IPS DF 6.9 (cell line): ENCODE data around the gene CPT1A.

Experiments used
- DNase-seq: peaks from one replicate; pipeline ENCODE4 v3.0.0-alpha.2; 2013; ENCODE audit warnings: low read depth, low spot score
- H3K27ac ChIP-seq: one replicate; pipeline ENCODE4 v1.5.1; 2013; ENCODE audit warnings: low read length, control low read depth
- H3K27me3 ChIP-seq: 2 replicates; pipeline ENCODE4 v1.6.1; 2013; ENCODE audit warnings: mild to moderate bottlenecking, low read length; ENCODE audit not compliant: control insufficient read depth, insufficient read depth
- H3K36me3 ChIP-seq: 2 replicates; pipeline ENCODE4 v1.6.1; 2013; ENCODE audit warnings: low read length; ENCODE audit not compliant: control insufficient read depth, insufficient read depth
- H3K4me1 ChIP-seq: 2 replicates; pipeline ENCODE4 v1.6.1; 2013; ENCODE audit warnings: low read length; ENCODE audit not compliant: control insufficient read depth, insufficient read depth
- H3K4me3 ChIP-seq: 2 replicates; pipeline ENCODE4 v1.5.1; 2013; ENCODE audit warnings: mild to moderate bottlenecking, low read length
- H3K9me3 ChIP-seq: 2 replicates; pipeline ENCODE4 v1.6.1; 2013; ENCODE audit warnings: low read length, inconsistent platforms; ENCODE audit not compliant: control insufficient read depth, insufficient read depth
- WGBS: extraction: QIAGEN DNeasy Blood & Tissue Kit; methylation state at CpG from one replicate; pipeline ENCODE4 v1.1.7; 2013; ENCODE audit warnings: mixed read lengths, missing lambda C conversion rate; ENCODE audit not compliant: insufficient read length, insufficient coverage; 5-methylcytosine and 5-hydroxymethylcytosine counted together

CPT1A gene

DNA sequence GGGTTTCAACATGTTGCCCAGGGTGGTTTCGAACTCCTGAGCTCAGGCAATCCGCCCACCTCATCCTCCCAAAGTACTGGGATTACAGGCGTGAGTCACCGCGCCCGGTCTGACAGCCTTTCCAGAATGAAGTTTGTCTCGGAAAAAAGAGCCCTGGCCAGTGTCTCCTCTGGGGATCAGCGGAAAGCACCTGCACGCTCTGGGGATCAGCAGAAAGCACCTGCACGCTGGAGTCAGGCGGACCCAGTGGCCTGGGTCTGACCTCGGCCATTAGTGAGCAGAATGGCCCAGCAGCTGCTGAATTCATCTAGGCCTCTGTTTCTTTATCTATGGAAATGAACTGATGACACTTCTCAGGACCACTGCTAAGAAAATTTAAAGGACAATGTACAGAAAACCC lies 79.9 kb downstream of the CPT1A start:
- Histone ChIP-seq H3K27me3 (no peaks in the 10 kb centered on the region), H3K9me3 (no peaks in the 10 kb centered on the region), H3K27ac (no peak overlapping the region), H3K4me1 (peaks cover 1% of the 10 kb centered on the region; the same call in 1 of the 2 replicates), H3K4me3 (no peak overlapping the region), H3K36me3 (no peaks in the 10 kb centered on the region; the same call in 1 of the 2 replicates)
- no peak for DNase-seq
- WGBS: no CpG with 5 or more reads among the region's 12 CpGs

DNA sequence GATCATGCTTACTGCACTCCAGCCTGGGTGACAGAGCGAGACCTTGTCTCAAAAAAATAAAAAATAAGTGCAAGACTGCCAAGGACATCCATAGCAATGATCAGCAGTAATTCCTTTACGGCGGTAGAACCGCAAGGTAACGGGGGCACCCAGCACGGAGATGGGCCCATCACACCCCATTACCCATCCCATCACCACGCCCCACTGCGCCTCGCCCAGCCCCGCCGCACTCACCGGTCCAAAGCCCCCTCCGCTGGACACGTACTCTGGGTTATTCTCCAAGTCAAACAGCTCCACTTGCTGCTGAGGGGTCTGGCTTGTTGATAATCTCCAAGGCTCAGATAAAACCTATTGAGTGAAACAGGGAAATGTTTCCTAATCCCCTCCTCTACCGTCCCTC lies 81.7 kb downstream of the CPT1A start:
- H3K27ac ChIP-seq: no peak overlapping the region
- H3K9me3 ChIP-seq: no peaks in the 10 kb centered on the region
- DNase-seq: no peak
- WGBS: no CpG with 5 or more reads among the region's 15 CpGs
- no peaks in the 10 kb centered on the region for H3K27me3 ChIP-seq
- peaks cover 1% of the 10 kb centered on the region; the same call in 1 of the 2 replicates for H3K4me1 ChIP-seq
- no peak overlapping the region for H3K4me3 ChIP-seq
- H3K36me3 ChIP-seq: no peaks in the 10 kb centered on the region; the same call in 1 of the 2 replicates

DNA sequence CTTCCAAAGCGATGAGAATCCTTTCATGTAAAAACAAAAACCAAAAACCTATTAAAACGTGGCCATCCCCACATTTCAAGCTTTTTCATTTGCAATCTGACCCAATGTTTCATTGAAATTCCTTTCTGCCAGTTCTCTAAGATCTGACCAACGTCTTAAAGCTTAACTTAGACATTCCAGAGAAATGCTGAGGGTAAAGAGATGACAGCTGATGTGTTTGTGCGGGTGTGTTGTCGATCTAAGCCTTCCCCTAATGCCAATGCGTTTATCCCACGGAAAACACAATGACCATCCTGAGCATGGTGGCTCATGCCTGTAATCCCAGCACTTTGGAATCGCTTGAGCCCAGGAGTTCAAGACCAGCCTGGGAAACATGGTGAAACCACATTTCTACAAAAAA lies 84.0 kb downstream of the CPT1A start:
- Histone ChIP-seq H3K4me3 (no peak overlapping the region), H3K4me1 (no peaks in the 10 kb centered on the region), H3K27ac (no peak overlapping the region), H3K9me3 (no peaks in the 10 kb centered on the region), H3K27me3 (no peaks in the 10 kb centered on the region), H3K36me3 (no peaks in the 10 kb centered on the region; the same call in 1 of the 2 replicates)
- no CpG with 5 or more reads among the region's 8 CpGs for WGBS
- DNase-seq: no peak

- no CpG with 5 or more reads among the region's 12 CpGs for WGBS
- DNase-seq: no peak
- no peak overlapping the region for H3K27ac ChIP-seq
Measured at GRCh38 chr11:68756171-68756766, 85.4 kb downstream of the CPT1A start.

GRCh38 chr11:68753300-68753699 lies 88.4 kb downstream of the CPT1A start:
- no peaks in the 10 kb centered on the region for H3K27me3 ChIP-seq
- H3K36me3 ChIP-seq: no peaks in the 10 kb centered on the region
- DNase-seq: no peak
- H3K4me3 ChIP-seq: no peak overlapping the region
- no peaks in the 10 kb centered on the region for H3K4me1 ChIP-seq
- H3K27ac ChIP-seq: no peak overlapping the region
- no CpG with 5 or more reads among the region's 9 CpGs for WGBS
- no peaks in the 10 kb centered on the region for H3K9me3 ChIP-seq

More at GRCh38 chr11:68756171-68756766, 85.4 kb downstream of the CPT1A start:
- H3K4me1 ChIP-seq: no peaks in the 10 kb centered on the region
- no peaks in the 10 kb centered on the region for H3K27me3 ChIP-seq
- no peaks in the 10 kb centered on the region for H3K9me3 ChIP-seq
- no peaks in the 10 kb centered on the region; the same call in 1 of the 2 replicates for H3K36me3 ChIP-seq
- no peak overlapping the region for H3K4me3 ChIP-seq

GRCh38 chr11:68751331-68751856 lies 90.3 kb downstream of the CPT1A start, which contains the start of gene TESMIN:
Gene TESMIN (minus strand): TSS chr11:68751520. CDS start chr11:68750660, 860 bp downstream.
- H3K27ac ChIP-seq: no peak within 1 kb of the TSS
- no peaks in the 10 kb centered on the region for H3K9me3 ChIP-seq
- peak; percentile 68 for DNase-seq
- H3K27me3 ChIP-seq: no peaks in the 10 kb centered on the region
- no CpG with 5 or more reads among the region's 42 CpGs for WGBS
- peak within 1 kb of the TSS; percentile 51; the same call in 1 of the 2 replicates for H3K4me3 ChIP-seq
- H3K4me1 ChIP-seq: no peaks in the 10 kb centered on the region
- peaks cover 4% of the 10 kb centered on the region; the same call in 1 of the 2 replicates for H3K36me3 ChIP-seq

DNA sequence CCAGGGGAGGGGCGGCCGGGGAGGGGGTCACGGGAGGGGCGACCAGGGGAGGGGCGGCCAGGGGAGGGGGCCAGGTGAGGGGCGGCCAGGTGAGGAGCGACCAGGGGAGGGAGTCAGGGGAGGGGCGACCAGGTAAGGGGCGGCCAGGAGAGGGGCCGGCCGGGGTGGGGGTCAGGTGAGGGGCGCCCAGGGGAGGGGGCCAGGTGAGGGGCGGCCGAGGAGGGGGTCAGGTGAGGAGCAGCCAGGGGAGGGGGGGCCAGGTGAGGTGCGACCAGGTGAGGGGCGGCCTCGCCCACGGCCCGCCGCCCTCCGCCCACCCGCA lies 90.8 kb downstream of the CPT1A start:
- Histone ChIP-seq H3K27ac (no peak overlapping the region), H3K4me3 (peak overlapping the region; percentile 51; the same call in 1 of the 2 replicates), H3K27me3 (no peaks in the 10 kb centered on the region), H3K9me3 (no peaks in the 10 kb centered on the region), H3K4me1 (no peaks in the 10 kb centered on the region), H3K36me3 (peaks cover 5% of the 10 kb centered on the region; the same call in 1 of the 2 replicates)
- DNase-seq: no peak
- WGBS: no CpG with 5 or more reads among the region's 22 CpGs

DNA sequence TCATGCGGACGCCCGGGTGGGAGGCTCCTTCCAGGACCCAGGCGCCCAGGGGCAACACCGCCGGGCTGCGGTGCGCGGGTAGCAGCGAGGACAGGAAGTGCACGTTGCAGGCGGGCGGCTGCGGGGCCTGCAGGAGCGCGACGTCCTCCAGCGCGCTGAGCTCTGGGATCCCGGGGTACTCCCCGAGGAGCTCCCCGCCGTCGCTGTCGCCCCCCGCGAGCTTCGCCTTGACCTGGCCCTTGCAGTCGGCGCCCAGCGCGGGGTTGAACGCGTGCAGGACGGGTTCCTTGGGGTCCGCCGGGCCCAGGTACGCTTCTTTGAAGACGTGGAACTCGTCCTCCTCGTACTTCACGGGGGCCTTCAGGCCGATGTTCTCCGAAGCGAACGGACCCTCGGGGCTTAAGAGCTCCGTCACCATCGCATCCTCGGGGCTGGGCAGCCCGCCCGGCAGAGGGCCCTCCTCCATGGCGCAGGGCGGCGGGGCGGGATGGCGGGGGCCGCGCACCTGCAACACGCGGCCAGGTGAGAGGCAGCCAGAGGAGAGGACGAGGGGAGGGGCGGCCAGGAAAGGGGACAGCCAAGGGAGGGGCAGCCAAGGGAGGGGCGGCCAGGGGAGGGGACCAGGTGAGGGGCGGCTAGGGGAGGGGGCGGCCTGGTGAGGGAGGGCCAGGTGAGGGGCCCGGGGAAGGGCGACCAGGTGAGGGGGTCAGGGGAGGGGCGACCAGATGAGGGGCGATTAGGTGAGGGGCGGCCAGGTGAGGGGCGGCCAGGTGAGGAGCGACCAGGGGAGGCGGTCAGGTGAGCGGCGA lies 91.3 kb downstream of the CPT1A start:
- WGBS: no CpG with 5 or more reads among the region's 76 CpGs
- Histone ChIP-seq H3K4me3 (peak overlapping the region; percentile 51; the same call in 1 of the 2 replicates), H3K27ac (no peak overlapping the region)

GRCh38 chr11:68749229-68750123 lies 92.2 kb downstream of the CPT1A start:
- no peaks in the 10 kb centered on the region for H3K27me3 ChIP-seq
- H3K4me3 ChIP-seq: peak overlapping the region; percentile 51; the same call in 1 of the 2 replicates
- H3K36me3 ChIP-seq: peaks cover 14% of the 10 kb centered on the region; the same call in 1 of the 2 replicates
- DNase-seq: no peak
- no peak overlapping the region for H3K27ac ChIP-seq
- H3K9me3 ChIP-seq: no peaks in the 10 kb centered on the region
- H3K4me1 ChIP-seq: no peaks in the 10 kb centered on the region
- no CpG with 5 or more reads among the region's 20 CpGs for WGBS

More for the DNA sequence above, 91.3 kb downstream of the CPT1A start:
- no peak for DNase-seq
- Histone ChIP-seq H3K36me3 (peaks cover 11% of the 10 kb centered on the region; the same call in 1 of the 2 replicates), H3K9me3 (no peaks in the 10 kb centered on the region), H3K27me3 (no peaks in the 10 kb centered on the region), H3K4me1 (no peaks in the 10 kb centered on the region)

DNA sequence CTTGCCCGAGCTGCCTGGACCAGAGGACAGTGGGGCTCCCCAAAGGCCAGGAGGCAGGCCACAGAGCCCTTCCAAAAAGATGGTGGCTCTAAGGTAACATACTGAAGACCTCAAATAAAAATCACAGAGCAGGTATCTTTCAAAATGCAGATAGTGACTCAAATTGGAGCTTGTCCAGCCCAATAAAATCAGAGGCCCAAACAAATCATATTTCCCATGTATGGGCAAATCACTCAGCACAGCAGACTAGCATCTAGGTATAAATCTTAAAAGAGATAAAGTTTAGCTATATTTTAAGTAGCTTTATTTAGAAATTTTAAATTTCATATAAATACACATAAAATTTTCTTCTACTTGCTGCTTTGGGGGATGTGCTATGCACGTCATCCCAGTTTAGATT lies 93.7 kb downstream of the CPT1A start:
- H3K27me3 ChIP-seq: no peaks in the 10 kb centered on the region
- no peaks in the 10 kb centered on the region for H3K4me1 ChIP-seq
- no peaks in the 10 kb centered on the region for H3K9me3 ChIP-seq
- no peak overlapping the region for H3K27ac ChIP-seq
- DNase-seq: no peak
- peaks cover 19% of the 10 kb centered on the region; the same call in 1 of the 2 replicates for H3K36me3 ChIP-seq
- WGBS: no CpG with 5 or more reads among the region's 2 CpGs
- no peak overlapping the region for H3K4me3 ChIP-seq
